ENCODE data around the gene SHISA6. TPM values are rescaled to one million over a fixed set of nuclear protein-coding genes. Genes with fewer than 3 reads are reported as not detected.

SHISA6 gene
- polyA plus RNA-seq, 1 donor from 2014 or later: 1.8 TPM

DNA sequence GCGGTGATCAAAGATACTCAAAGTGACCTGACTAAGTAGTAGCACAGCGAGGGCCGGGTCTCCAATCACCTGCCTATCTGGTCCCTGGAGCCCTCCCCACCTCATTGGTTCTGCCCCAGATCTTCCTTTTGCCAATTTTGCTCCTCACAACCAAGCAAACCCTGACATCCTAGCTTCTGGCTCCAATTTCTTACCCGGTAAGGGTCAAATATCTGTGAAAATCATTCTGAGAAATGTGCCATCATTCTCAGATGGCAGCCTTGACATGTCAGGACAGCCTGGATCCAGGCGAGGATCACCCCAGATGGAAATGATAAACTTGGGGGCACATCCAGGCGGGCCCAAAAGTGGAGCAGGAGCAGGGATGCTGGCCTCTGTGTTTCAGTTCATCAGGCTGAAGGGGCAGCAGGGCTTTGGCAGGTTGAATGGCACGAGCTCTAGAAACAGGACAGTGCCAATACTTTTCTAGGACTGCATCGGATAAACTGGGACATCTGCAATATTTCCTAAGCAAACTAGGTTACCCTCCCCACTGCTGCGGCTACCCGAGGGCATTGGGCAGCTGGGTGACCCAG, 83.9 kb downstream of the SHISA6 start:
- no peaks in the 10 kb centered on the region for H3K79me2 ChIP-seq (replicated peaks; ENCODE audit: insufficient read depth, low read length)
- no peaks in the 10 kb centered on the region for H3K9me3 ChIP-seq (ENCODE audit: low read length)
- TF ChIP-seq, protein P1, sequence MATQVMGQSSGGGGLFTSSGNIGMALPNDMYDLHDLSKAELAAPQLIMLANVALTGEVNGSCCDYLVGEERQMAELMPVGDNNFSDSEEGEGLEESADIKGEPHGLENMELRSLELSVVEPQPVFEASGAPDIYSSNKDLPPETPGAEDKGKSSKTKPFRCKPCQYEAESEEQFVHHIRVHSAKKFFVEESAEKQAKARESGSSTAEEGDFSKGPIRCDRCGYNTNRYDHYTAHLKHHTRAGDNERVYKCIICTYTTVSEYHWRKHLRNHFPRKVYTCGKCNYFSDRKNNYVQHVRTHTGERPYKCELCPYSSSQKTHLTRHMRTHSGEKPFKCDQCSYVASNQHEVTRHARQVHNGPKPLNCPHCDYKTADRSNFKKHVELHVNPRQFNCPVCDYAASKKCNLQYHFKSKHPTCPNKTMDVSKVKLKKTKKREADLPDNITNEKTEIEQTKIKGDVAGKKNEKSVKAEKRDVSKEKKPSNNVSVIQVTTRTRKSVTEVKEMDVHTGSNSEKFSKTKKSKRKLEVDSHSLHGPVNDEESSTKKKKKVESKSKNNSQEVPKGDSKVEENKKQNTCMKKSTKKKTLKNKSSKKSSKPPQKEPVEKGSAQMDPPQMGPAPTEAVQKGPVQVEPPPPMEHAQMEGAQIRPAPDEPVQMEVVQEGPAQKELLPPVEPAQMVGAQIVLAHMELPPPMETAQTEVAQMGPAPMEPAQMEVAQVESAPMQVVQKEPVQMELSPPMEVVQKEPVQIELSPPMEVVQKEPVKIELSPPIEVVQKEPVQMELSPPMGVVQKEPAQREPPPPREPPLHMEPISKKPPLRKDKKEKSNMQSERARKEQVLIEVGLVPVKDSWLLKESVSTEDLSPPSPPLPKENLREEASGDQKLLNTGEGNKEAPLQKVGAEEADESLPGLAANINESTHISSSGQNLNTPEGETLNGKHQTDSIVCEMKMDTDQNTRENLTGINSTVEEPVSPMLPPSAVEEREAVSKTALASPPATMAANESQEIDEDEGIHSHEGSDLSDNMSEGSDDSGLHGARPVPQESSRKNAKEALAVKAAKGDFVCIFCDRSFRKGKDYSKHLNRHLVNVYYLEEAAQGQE (IDR thresholded peaks at IDR 0.05; ENCODE audit: borderline replicate concordance): no peak
- TF ChIP-seq POLR2AphosphoS5 (IDR thresholded peaks at IDR 0.05) (no peak), RAD21 (conservative IDR thresholded peaks at IDR 0.05) (no peak), TAF1 (IDR thresholded peaks at IDR 0.05; ENCODE audit: low read depth) (no peak), EP300 (conservative IDR thresholded peaks at IDR 0.05; ENCODE audit: poor library complexity, severe bottlenecking) (no peak), MXI1 (conservative IDR thresholded peaks at IDR 0.05; ENCODE audit: poor library complexity, severe bottlenecking) (no peak), EZH2 (IDR thresholded peaks at IDR 0.05; ENCODE audit: borderline replicate concordance, insufficient read depth, low read length, poor library complexity, severe bottlenecking) (no peak), SMC3 (conservative IDR thresholded peaks at IDR 0.05; ENCODE audit: poor library complexity) (no peak)
- TF ChIP-seq, protein P2, sequence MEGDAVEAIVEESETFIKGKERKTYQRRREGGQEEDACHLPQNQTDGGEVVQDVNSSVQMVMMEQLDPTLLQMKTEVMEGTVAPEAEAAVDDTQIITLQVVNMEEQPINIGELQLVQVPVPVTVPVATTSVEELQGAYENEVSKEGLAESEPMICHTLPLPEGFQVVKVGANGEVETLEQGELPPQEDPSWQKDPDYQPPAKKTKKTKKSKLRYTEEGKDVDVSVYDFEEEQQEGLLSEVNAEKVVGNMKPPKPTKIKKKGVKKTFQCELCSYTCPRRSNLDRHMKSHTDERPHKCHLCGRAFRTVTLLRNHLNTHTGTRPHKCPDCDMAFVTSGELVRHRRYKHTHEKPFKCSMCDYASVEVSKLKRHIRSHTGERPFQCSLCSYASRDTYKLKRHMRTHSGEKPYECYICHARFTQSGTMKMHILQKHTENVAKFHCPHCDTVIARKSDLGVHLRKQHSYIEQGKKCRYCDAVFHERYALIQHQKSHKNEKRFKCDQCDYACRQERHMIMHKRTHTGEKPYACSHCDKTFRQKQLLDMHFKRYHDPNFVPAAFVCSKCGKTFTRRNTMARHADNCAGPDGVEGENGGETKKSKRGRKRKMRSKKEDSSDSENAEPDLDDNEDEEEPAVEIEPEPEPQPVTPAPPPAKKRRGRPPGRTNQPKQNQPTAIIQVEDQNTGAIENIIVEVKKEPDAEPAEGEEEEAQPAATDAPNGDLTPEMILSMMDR (IDR thresholded peaks at IDR 0.05; ENCODE audit: poor library complexity, severe bottlenecking): no peak
- no peaks in the 10 kb centered on the region for H3K36me3 ChIP-seq (ENCODE audit: insufficient read depth, low read length)
- H2AFZ ChIP-seq (ENCODE audit: low read depth, low read length): no peak overlapping the region
- H3K27me3 ChIP-seq (ENCODE audit: insufficient read depth, low read depth, low read length): no peaks in the 10 kb centered on the region
- no peak overlapping the region for H3K9ac ChIP-seq (ENCODE audit: low read length)
- H3K4me2 ChIP-seq (ENCODE audit: low read length): no peak overlapping the region
- no peak overlapping the region for H3K27ac ChIP-seq (ENCODE audit: low read length)
- no peaks in the 10 kb centered on the region for H4K20me1 ChIP-seq (ENCODE audit: insufficient read depth)
- no peaks in the 10 kb centered on the region for H3F3A ChIP-seq (ENCODE audit: insufficient read depth, low read length, poor library complexity, severe bottlenecking)
- no peaks in the 10 kb centered on the region for H3K9me2 ChIP-seq (ENCODE audit: insufficient read depth, low read length)
- H3K4me3 ChIP-seq (ENCODE audit: low read length): no peak overlapping the region

DNA sequence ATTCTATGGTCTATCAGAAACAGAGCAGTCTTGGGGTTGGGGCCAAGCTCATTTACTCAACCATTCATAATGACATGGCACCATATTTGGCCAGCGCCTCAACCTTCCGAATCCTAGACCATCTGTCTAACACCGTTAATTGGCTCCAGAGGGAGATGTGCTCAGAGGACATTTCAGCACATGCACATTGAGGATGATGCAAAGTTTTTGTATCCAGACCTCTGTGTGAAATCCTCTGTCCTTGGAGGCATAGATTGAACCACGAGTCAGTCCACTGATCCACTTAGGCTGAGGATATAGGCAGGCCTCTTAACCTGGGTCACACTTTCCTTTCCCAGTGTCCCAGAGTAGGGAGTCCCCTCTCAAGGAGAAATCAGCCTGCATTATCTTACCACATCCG, 85.5 kb downstream of the SHISA6 start:
- no peaks in the 10 kb centered on the region for H3K36me3 ChIP-seq (ENCODE audit: insufficient read depth, low read length)
- no peak overlapping the region for H2AFZ ChIP-seq (ENCODE audit: low read depth, low read length)
- no peaks in the 10 kb centered on the region for H4K20me1 ChIP-seq (ENCODE audit: insufficient read depth)
- TF ChIP-seq, protein P1 (IDR thresholded peaks at IDR 0.05; ENCODE audit: borderline replicate concordance): no peak
- TF ChIP-seq EP300 (conservative IDR thresholded peaks at IDR 0.05; ENCODE audit: poor library complexity, severe bottlenecking) (no peak), SMC3 (conservative IDR thresholded peaks at IDR 0.05; ENCODE audit: poor library complexity) (no peak), POLR2AphosphoS5 (IDR thresholded peaks at IDR 0.05) (no peak), TAF1 (IDR thresholded peaks at IDR 0.05; ENCODE audit: low read depth) (no peak), EZH2 (IDR thresholded peaks at IDR 0.05; ENCODE audit: borderline replicate concordance, insufficient read depth, low read length, poor library complexity, severe bottlenecking) (no peak), MXI1 (conservative IDR thresholded peaks at IDR 0.05; ENCODE audit: poor library complexity, severe bottlenecking) (no peak), RAD21 (conservative IDR thresholded peaks at IDR 0.05) (no peak)
- TF ChIP-seq, protein P2 (IDR thresholded peaks at IDR 0.05; ENCODE audit: poor library complexity, severe bottlenecking): no peak
- no peak overlapping the region for H3K9ac ChIP-seq (ENCODE audit: low read length)
- no peak overlapping the region for H3K27ac ChIP-seq (ENCODE audit: low read length)
- no peaks in the 10 kb centered on the region for H3K79me2 ChIP-seq (replicated peaks; ENCODE audit: insufficient read depth, low read length)
- no peak overlapping the region for H3K4me2 ChIP-seq (ENCODE audit: low read length)
- no peaks in the 10 kb centered on the region for H3K9me2 ChIP-seq (ENCODE audit: insufficient read depth, low read length)
- no peaks in the 10 kb centered on the region for H3K9me3 ChIP-seq (ENCODE audit: low read length)
- H3K27me3 ChIP-seq (ENCODE audit: insufficient read depth, low read depth, low read length): no peaks in the 10 kb centered on the region
- no peak overlapping the region for H3K4me3 ChIP-seq (ENCODE audit: low read length)
- no peaks in the 10 kb centered on the region for H3F3A ChIP-seq (ENCODE audit: insufficient read depth, low read length, poor library complexity, severe bottlenecking)
